Activated naive CD8-positive, alpha-beta T cell treated with anti-CD3 and anti-CD28 coated beads, Interleukin-2, amount 50 U/mL, for 24 hours (primary cell): Measurements from ENCODE around the gene STC2.

Source experiments
- ATAC-seq: fragments of 150-1000 bp; cut with Tn5 transposase; one replicate; pipeline ENCODE4 v1.10.0; 2021
- DNase-seq: peaks from one replicate; pipeline ENCODE4 v3.0.0; 2021
- H3K27ac Mint-ChIP-seq: one replicate; pipeline ENCODE4 v1.8.0; 2021; ENCODE audit warnings: mild to moderate bottlenecking, mixed read lengths
- H3K27me3 Mint-ChIP-seq: one replicate; pipeline ENCODE4 v1.8.0; 2021; ENCODE audit warnings: mixed read lengths
- H3K36me3 Mint-ChIP-seq: one replicate; pipeline ENCODE4 v1.8.0; 2021; ENCODE audit warnings: low read depth, mixed read lengths
- H3K4me1 Mint-ChIP-seq: one replicate; pipeline ENCODE4 v1.8.0; 2021; ENCODE audit warnings: mixed read lengths
- H3K4me3 Mint-ChIP-seq: one replicate; pipeline ENCODE4 v1.8.0; 2021; ENCODE audit warnings: mild to moderate bottlenecking, moderate library complexity, mixed read lengths
- H3K9me3 Mint-ChIP-seq: one replicate; pipeline ENCODE4 v1.8.0; 2021; ENCODE audit warnings: mixed read lengths

The STC2 gene

GRCh38 chr5:173333925-173334661 is 5.9 kb upstream of the STC2 start:
- peaks cover 42% of the 10 kb centered on the region for H3K27me3 Mint-ChIP-seq
- no peak overlapping the region for H3K4me3 Mint-ChIP-seq
- no peak for DNase-seq
- no peak overlapping the region for H3K27ac Mint-ChIP-seq
- no peaks in the 10 kb centered on the region for H3K36me3 Mint-ChIP-seq
- peaks cover 13% of the 10 kb centered on the region for H3K4me1 Mint-ChIP-seq
- peaks cover 5% of the 10 kb centered on the region for H3K9me3 Mint-ChIP-seq
- no peak for ATAC-seq

GRCh38 chr5:173331956-173332479 is 3.8 kb upstream of the STC2 start:
- peak overlapping the region; percentile 18 for H3K27ac Mint-ChIP-seq
- H3K4me1 Mint-ChIP-seq: peaks cover 22% of the 10 kb centered on the region
- H3K36me3 Mint-ChIP-seq: peaks cover 7% of the 10 kb centered on the region
- DNase-seq: peak; percentile 90
- H3K9me3 Mint-ChIP-seq: peaks cover 5% of the 10 kb centered on the region
- peak; percentile 65 for ATAC-seq
- H3K27me3 Mint-ChIP-seq: peaks cover 54% of the 10 kb centered on the region
- no peak overlapping the region for H3K4me3 Mint-ChIP-seq

GRCh38 chr5:173331287-173331686 is 3.1 kb upstream of the STC2 start:
- peaks cover 12% of the 10 kb centered on the region for H3K36me3 Mint-ChIP-seq
- no peak overlapping the region for H3K4me3 Mint-ChIP-seq
- H3K4me1 Mint-ChIP-seq: peaks cover 27% of the 10 kb centered on the region
- ATAC-seq: no peak
- peaks cover 55% of the 10 kb centered on the region for H3K27me3 Mint-ChIP-seq
- DNase-seq: no peak
- peaks cover 5% of the 10 kb centered on the region for H3K9me3 Mint-ChIP-seq
- H3K27ac Mint-ChIP-seq: no peak overlapping the region

GRCh38 chr5:173330338-173331206 is 2.4 kb upstream of the STC2 start:
- Mint-ChIP-seq H3K27me3 (peaks cover 52% of the 10 kb centered on the region), H3K9me3 (peaks cover 5% of the 10 kb centered on the region), H3K4me1 (peaks cover 30% of the 10 kb centered on the region), H3K36me3 (peaks cover 17% of the 10 kb centered on the region), H3K27ac (peak overlapping the region; percentile 17), H3K4me3 (peak overlapping the region; percentile 54)
- DNase-seq: no peak
- ATAC-seq: no peak

GRCh38 chr5:173329491-173330337 is 1.5 kb upstream of the STC2 start:
- ATAC-seq (peak; percentile 67), DNase-seq (peak; percentile 82)
- H3K4me1 Mint-ChIP-seq: peaks cover 38% of the 10 kb centered on the region
- H3K36me3 Mint-ChIP-seq: peaks cover 24% of the 10 kb centered on the region
- peaks cover 59% of the 10 kb centered on the region for H3K27me3 Mint-ChIP-seq
- H3K9me3 Mint-ChIP-seq: peaks cover 5% of the 10 kb centered on the region
- H3K27ac Mint-ChIP-seq: peak overlapping the region; percentile 94
- H3K4me3 Mint-ChIP-seq: peak overlapping the region; percentile 91

- no peak for ATAC-seq
- Mint-ChIP-seq H3K9me3 (peaks cover 5% of the 10 kb centered on the region), H3K27ac (peak overlapping the region; percentile 94), H3K4me3 (peak overlapping the region; percentile 91), H3K36me3 (peaks cover 32% of the 10 kb centered on the region), H3K27me3 (peaks cover 64% of the 10 kb centered on the region), H3K4me1 (peaks cover 45% of the 10 kb centered on the region)
- DNase-seq: peak; percentile 49
Measured at GRCh38 chr5:173328844-173329490, 753 bp upstream of the STC2 start.

GRCh38 chr5:173327084-173327947 is 898 bp downstream of the STC2 start:
- H3K27ac Mint-ChIP-seq: peak overlapping the region; percentile 67
- H3K36me3 Mint-ChIP-seq: peaks cover 44% of the 10 kb centered on the region
- H3K27me3 Mint-ChIP-seq: peaks cover 68% of the 10 kb centered on the region
- DNase-seq (no peak), ATAC-seq (no peak)
- H3K4me3 Mint-ChIP-seq: peak overlapping the region; percentile 91
- peaks cover 5% of the 10 kb centered on the region for H3K9me3 Mint-ChIP-seq
- peaks cover 48% of the 10 kb centered on the region for H3K4me1 Mint-ChIP-seq

GRCh38 chr5:173326501-173326960 is 1.7 kb downstream of the STC2 start:
- peaks cover 2% of the 10 kb centered on the region for H3K9me3 Mint-ChIP-seq
- DNase-seq: no peak
- H3K4me3 Mint-ChIP-seq: peak overlapping the region; percentile 91
- peak overlapping the region; percentile 67 for H3K27ac Mint-ChIP-seq
- no peak for ATAC-seq
- H3K36me3 Mint-ChIP-seq: peaks cover 47% of the 10 kb centered on the region
- H3K27me3 Mint-ChIP-seq: peaks cover 64% of the 10 kb centered on the region
- H3K4me1 Mint-ChIP-seq: peaks cover 41% of the 10 kb centered on the region

GRCh38 chr5:173325091-173325698 is 3.0 kb downstream of the STC2 start:
- ATAC-seq (no peak), DNase-seq (no peak)
- H3K27ac Mint-ChIP-seq: peak overlapping the region; percentile 46
- H3K4me1 Mint-ChIP-seq: peaks cover 38% of the 10 kb centered on the region
- peak overlapping the region; percentile 91 for H3K4me3 Mint-ChIP-seq
- H3K27me3 Mint-ChIP-seq: peaks cover 64% of the 10 kb centered on the region
- peaks cover 57% of the 10 kb centered on the region for H3K36me3 Mint-ChIP-seq
- H3K9me3 Mint-ChIP-seq: no peaks in the 10 kb centered on the region

GRCh38 chr5:173324115-173325001 is 3.9 kb downstream of the STC2 start:
- Mint-ChIP-seq H3K27ac (no peak overlapping the region), H3K27me3 (peaks cover 66% of the 10 kb centered on the region), H3K36me3 (peaks cover 62% of the 10 kb centered on the region), H3K4me3 (peak overlapping the region; percentile 91), H3K9me3 (no peaks in the 10 kb centered on the region), H3K4me1 (peaks cover 38% of the 10 kb centered on the region)
- ATAC-seq (no peak), DNase-seq (no peak)

GRCh38 chr5:173323799-173324114 is 4.5 kb downstream of the STC2 start:
- peaks cover 32% of the 10 kb centered on the region for H3K4me1 Mint-ChIP-seq
- no peak for DNase-seq
- H3K9me3 Mint-ChIP-seq: no peaks in the 10 kb centered on the region
- H3K4me3 Mint-ChIP-seq: peak overlapping the region; percentile 91
- ATAC-seq: no peak
- H3K27ac Mint-ChIP-seq: no peak overlapping the region
- H3K36me3 Mint-ChIP-seq: peaks cover 65% of the 10 kb centered on the region
- peaks cover 63% of the 10 kb centered on the region for H3K27me3 Mint-ChIP-seq
